Stomach smooth muscle (tissue), 2 donors: ENCODE data around the gene EDC3.
"Not testable (repeated sequence)": the region's sequence is repeated elsewhere in the genome, so short reads cannot be mapped to it uniquely, and the experiment has no call there.

Experiments
- H3K27ac ChIP-seq: one replicate; pipeline ENCODE4 v1.7.0; 2013; ENCODE audit warnings: mild to moderate bottlenecking, low read length, inconsistent platforms
- H3K27me3 ChIP-seq, 2 donors: one replicate each; pipeline ENCODE4 v1.7.0; 2013; ENCODE audit warnings: low read length in 2 of 2; ENCODE audit not compliant: insufficient read depth in 2 of 2, control insufficient read depth in 1 of 2
- H3K36me3 ChIP-seq, 2 donors: one replicate each; pipeline ENCODE4 v1.7.0; 2013; ENCODE audit warnings: low read length in 2 of 2; ENCODE audit not compliant: control insufficient read depth in 2 of 2, insufficient read depth in 2 of 2
- H3K4me1 ChIP-seq: one replicate; pipeline ENCODE4 v1.7.0; 2013; ENCODE audit warnings: low read length; ENCODE audit not compliant: control insufficient read depth, insufficient read depth
- H3K4me3 ChIP-seq, 2 donors: one replicate each; pipeline ENCODE4 v1.7.0; 2013; ENCODE audit warnings: low read length in 2 of 2
- H3K9ac ChIP-seq, 2 donors: one replicate each; pipeline ENCODE4 v1.7.0; 2013; ENCODE audit warnings: low read length in 2 of 2, mild to moderate bottlenecking in 1 of 2
- H3K9me3 ChIP-seq, 2 donors: one replicate each; pipeline ENCODE4 v1.7.0; 2013; ENCODE audit warnings: low read length in 2 of 2; ENCODE audit not compliant: control insufficient read depth in 2 of 2
- donor health status: healthy.
- donor health status: Pancreatic carcinoma.

The EDC3 gene

DNA sequence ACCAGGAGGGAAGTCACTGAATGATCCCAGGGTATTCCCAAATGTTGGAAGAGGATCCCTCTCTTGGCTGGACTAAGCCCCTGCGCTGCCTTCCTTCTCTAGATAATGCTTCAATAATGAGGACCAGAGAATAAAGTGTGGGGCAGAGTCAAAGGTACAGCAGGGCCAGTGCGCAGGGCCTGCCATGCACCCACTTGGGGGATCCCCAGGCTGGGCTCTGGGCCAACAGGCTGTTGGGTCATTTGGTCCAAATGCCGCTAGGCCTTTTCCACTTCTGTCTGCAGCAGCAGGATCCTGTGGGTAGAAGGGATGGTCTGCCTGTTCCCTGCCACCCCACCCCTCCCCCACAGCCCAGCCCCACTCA is 85.9 kb downstream of the EDC3 start:
- H3K4me1 ChIP-seq: peaks cover 7% of the 10 kb centered on the region
- H3K9me3 ChIP-seq: no peaks in the 10 kb centered on the region
- H3K27me3 ChIP-seq: no peaks in the 10 kb centered on the region
- no peak overlapping the region for H3K9ac ChIP-seq
- no peaks in the 10 kb centered on the region for H3K36me3 ChIP-seq
- no peak overlapping the region for H3K27ac ChIP-seq
- no peak overlapping the region for H3K4me3 ChIP-seq

DNA sequence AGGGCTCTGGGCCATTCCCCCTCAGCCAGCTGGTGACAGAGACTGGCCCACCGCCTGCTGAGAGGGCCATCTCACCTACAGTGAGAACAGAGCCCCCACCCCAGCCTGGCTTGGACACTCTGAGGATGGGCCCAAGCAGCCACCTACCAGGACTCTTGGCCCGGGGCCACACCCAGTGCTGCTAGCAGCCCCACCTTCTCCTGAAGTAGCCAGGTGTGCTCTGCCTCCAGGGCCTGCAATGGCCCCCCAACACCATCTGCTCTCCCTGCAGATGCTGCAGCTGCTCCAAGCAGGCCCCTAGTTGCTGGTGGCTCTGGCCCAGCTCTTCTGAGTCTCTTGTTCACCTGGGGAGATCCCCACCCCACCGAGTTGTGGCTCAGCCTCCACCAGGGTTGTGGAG is 87.0 kb downstream of the EDC3 start:
- H3K9ac ChIP-seq: no peak overlapping the region
- no peak overlapping the region for H3K27ac ChIP-seq
- H3K4me3 ChIP-seq: no peak overlapping the region
- H3K9me3 ChIP-seq: no peaks in the 10 kb centered on the region
- no peaks in the 10 kb centered on the region for H3K4me1 ChIP-seq
- H3K36me3 ChIP-seq: no peaks in the 10 kb centered on the region
- no peaks in the 10 kb centered on the region for H3K27me3 ChIP-seq

DNA sequence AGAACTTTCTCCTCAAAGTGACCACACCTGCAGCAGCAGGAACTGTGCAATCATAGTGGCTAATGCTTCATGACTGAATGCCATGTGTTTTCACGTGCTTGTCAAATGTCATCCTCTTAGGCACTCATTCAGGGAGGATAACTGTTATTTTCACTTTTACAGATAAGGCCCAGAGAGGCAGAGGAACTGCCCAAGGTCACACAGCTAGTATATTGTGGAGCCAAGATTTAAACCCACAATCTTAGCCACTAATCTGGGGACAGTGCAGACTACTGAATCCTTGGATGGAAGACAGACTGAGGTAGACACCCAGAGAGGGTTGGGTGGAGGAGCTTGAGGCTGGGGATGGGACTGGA is 90.1 kb downstream of the EDC3 start:
- Histone ChIP-seq H3K4me3 (no peak overlapping the region), H3K9me3 (no peaks in the 10 kb centered on the region), H3K9ac (no peak overlapping the region), H3K36me3 (no peaks in the 10 kb centered on the region), H3K27ac (no peak overlapping the region), H3K27me3 (no peaks in the 10 kb centered on the region), H3K4me1 (peaks cover 7% of the 10 kb centered on the region)

DNA sequence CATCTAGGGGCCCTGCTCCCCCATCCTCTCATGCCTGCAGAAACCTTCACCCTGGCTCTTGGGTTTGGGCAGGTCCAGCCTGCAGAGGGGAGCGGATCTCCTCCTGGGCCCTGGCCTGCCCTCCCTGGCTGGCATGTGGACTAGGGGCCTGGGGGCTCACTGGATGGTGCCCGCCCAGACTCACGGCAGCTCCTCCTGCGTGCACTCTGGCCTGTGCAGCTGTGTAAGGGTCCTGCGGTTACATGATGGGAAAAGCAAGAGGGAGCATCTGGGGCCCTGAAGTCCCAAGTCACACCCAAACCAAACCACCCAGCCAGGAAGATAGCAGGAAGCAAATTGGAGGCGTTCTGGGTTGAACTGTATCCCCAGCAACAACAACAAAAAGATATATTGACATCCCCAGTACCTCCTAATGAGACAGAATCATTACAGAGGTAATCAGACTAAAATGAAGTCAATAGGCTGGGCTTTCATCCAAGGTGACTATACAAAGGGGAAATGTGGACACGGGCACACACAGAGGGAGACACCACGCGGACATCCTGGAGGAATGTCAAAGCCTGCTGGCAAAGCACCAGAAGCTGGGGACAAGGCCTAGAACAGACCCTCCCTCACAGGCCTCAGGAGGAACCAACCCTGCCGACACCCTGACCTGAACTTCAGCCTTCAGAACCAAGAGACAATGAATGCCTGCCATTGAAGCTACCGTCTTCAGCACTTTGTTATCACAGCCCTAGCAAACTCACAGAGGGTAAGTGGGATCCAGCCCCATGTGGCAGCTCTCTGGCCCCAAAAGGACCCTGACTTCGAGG is 90.6 kb downstream of the EDC3 start:
- Histone ChIP-seq H3K4me3 (no peak overlapping the region), H3K9me3 (no peaks in the 10 kb centered on the region), H3K27me3 (no peaks in the 10 kb centered on the region), H3K4me1 (peaks cover 13% of the 10 kb centered on the region), H3K27ac (no peak overlapping the region), H3K36me3 (no peaks in the 10 kb centered on the region), H3K9ac (no peak overlapping the region)

DNA sequence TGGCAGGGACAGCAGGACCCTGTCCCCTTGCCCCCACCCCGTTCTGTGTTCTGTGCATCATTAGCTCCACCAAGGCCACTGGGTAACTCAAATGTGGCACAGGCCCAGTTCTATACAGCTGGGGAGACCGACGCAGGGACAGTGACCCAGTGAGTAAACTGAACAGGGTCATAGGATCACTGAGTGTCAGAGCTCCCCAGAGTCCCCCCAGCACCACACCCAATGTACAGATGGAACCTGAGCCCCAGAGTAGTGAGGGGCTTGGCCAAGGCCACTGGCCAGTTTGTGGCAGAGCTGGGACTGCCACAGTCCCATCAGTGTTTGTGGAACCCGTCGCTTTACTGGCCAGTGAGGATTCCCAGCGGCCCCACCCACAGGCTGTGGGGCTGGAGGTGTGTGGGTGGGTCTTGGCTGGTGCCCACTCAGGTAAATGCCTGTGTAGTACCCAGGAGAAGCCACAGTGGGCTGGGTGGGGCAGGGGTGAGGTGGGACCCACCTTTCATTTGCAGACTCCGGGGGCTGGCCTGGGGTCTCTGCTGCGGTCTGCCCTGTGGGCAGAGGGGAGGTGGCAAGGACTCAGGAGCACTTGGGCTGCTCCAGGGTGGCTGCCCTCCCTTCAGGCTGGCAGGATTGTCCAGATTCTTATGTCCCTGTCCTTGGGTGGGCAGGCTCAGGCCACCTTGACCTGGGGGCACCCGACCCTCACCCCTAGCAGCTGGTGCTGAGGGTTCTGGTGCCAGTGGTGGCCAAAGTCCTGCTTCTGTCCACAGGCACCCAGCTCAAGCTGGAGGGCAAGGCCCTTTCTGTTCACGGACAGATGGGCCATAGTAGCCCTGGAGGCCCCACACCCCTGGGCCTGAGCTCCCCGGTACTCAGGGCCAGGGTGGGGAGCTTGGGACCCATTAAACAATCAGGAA is 91.8 kb downstream of the EDC3 start:
- H3K27ac ChIP-seq: no peak overlapping the region
- H3K36me3 ChIP-seq: no peaks in the 10 kb centered on the region
- peaks cover 22% of the 10 kb centered on the region for H3K4me1 ChIP-seq
- H3K9ac ChIP-seq: no peak overlapping the region
- H3K9me3 ChIP-seq: no peaks in the 10 kb centered on the region
- no peaks in the 10 kb centered on the region for H3K27me3 ChIP-seq
- H3K4me3 ChIP-seq: no peak overlapping the region

DNA sequence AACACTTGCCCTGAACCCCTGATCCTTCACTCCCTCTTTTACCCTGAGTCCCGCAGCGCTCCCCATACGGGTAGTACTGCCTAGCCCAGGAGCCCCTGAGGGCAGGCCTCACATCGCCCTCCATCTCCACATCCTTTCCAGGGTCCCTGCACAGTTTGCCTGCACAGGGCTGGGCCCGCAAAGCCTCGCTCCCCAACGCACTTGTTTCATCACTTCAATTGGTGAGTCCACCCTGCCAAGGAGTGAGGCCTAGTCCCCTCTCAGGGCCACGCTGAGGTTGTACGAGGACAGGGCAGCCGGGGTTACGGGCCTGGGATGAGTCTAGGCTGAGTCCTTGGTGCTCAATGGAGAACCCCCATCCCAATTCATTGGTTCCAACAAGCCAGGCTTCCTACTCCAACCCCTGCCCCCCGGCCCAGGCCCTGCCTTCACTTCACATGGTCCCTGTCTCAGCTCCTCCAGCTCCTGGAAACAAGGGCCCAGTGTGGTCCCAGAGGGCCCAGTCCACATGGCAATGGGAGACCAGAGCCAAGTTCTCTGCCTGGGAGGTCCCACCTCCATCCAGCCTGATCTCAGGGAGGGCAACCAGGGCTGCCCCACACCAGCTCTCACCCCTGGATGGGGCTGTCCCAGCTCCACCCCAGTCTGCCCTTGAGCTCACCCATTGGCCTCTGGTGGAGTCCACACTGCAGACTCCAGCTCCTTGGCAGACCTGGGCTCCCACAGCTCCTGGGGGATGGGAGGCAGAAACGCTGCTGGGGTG is 92.6 kb downstream of the EDC3 start:
- no peaks in the 10 kb centered on the region for H3K27me3 ChIP-seq
- no peak overlapping the region for H3K9ac ChIP-seq
- peaks cover 27% of the 10 kb centered on the region for H3K4me1 ChIP-seq
- H3K36me3 ChIP-seq: no peaks in the 10 kb centered on the region
- H3K27ac ChIP-seq: no peak overlapping the region
- H3K4me3 ChIP-seq: no peak overlapping the region
- no peaks in the 10 kb centered on the region for H3K9me3 ChIP-seq

DNA sequence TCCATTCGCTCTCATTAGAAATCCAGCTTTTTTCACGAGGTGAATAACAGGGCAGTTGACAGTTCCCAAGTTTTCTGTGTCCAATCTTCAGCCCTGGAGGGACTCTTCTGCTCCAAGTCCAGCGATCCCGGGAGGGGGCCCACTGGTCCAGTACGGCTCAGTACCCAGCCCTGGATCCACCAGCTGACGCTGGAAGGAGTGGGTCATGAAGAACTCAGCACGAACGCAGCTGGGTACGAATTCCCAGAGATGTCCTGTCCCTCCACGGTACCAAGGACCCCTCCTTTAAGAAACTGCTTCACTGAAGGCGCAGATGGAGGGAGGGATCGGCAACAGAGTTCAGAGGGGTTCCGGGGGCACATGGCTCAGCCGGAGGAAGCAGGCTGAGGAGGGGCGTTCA is 96.7 kb downstream of the EDC3 start:
- H3K4me3 ChIP-seq: peak overlapping the region; percentile 93 to 100
- H3K36me3 ChIP-seq: peaks cover 0 to 2% of the 10 kb centered on the region in 2 donors
- peak overlapping the region; percentile 81 to 89 for H3K9ac ChIP-seq
- no peaks in the 10 kb centered on the region for H3K27me3 ChIP-seq
- peaks cover 33% of the 10 kb centered on the region for H3K4me1 ChIP-seq
- no peaks in the 10 kb centered on the region for H3K9me3 ChIP-seq
- peak overlapping the region; percentile 89 for H3K27ac ChIP-seq

DNA sequence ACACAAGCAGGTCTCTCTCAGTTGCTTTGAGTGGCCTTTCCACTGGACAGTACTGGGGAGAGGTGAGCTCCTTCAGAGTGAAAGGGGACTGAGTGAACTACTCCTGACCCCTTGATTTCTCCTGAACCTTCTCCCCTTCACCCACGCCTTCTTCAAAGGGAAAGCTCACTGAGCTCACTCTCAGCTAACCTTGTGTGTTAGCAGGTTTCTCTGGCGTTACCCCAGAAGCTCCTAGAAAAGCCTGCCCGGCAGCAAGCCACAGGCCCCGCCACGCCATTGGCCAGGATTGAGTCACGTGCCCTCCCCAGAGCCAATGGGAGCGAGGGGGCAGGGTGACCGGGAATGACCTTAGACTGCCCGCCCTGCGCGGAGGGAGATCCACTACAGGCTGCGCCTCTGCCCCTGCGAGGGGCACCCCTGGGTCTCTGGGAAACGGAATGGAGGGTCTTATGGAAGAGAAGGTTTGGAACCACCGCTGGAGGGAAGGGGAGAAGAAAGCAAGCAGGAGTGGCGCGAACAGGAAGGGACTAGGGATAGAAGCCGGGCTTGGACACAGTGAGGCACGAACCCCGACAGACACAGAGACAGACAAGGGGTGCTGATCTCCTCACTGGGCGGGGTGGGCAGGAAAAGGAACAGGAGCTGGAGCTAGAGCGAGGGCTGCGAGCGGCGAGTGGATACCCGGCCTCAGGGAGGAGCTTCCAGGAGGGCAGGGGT is 97.5 kb downstream of the EDC3 start:
- H3K27me3 ChIP-seq: no peaks in the 10 kb centered on the region
- H3K4me1 ChIP-seq: peaks cover 33% of the 10 kb centered on the region
- H3K4me3 ChIP-seq: peak overlapping the region; percentile 93 to 100
- peaks cover 0 to 7% of the 10 kb centered on the region in 2 donors for H3K36me3 ChIP-seq
- no peaks in the 10 kb centered on the region for H3K9me3 ChIP-seq
- peak overlapping the region; percentile 81 to 89 for H3K9ac ChIP-seq
- peak overlapping the region; percentile 89 for H3K27ac ChIP-seq

DNA sequence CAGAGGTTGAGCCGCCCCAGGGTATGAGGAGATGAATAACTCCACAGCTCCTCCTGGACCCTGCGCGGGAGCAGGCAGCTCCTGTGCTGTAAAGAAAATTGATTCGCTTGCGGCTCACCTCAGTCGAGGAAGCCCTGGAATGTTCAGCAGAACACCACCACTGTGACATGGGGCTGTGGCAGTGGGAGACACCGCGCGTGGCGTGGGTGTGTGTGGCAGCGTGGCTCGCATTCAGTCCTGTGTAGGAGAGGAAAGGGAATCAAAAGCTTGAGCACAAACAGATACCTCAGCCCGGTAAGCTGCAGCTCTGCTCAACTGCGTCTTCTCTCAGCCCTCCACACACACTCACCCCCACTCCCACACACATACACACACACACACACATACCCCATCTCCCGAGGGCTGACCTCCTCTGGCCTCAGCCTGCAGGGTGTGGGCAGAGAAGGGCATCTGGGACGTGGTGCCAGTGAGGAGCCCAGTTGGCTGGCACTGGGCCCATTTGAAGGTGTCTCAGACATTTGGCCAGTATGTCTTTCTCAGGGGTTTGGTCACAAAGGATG is 98.6 kb downstream of the EDC3 start:
- not testable (repeated sequence) for H3K27me3 ChIP-seq, H3K9ac ChIP-seq, H3K4me3 ChIP-seq, H3K27ac ChIP-seq, H3K9me3 ChIP-seq
- Histone ChIP-seq H3K4me1 (peaks cover 30% of the 10 kb centered on the region), H3K36me3 (peaks cover 6 to 16% of the 10 kb centered on the region in 2 donors)

DNA sequence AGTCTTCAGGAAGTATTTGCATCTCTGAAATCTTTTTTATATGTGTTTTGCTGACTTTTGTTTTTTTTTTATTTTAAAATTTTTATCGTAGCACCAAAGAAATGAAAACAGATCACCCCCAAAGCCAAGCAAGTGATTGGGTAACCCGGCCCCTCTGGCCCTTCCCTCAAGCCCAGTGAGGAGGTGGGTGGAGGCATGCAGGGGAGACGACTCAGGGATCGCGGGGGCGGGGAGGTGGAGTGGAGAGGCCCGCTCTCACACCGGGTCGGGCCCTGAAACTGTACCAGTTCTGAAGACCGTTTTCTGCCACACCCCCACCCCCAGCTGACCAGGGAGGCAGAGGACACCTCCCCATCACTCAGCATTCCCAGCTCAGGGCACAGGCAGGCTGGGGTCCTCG is 99.1 kb downstream of the EDC3 start:
- H3K4me3 ChIP-seq, H3K27ac ChIP-seq, H3K9ac ChIP-seq, H3K9me3 ChIP-seq, H3K27me3 ChIP-seq: not testable (repeated sequence)
- peaks cover 10 to 21% of the 10 kb centered on the region in 2 donors for H3K36me3 ChIP-seq
- peaks cover 30% of the 10 kb centered on the region for H3K4me1 ChIP-seq
